HepG2 (cell line): Measurements from ENCODE around the gene PLEKHN1. TPM values are rescaled to one million over a fixed set of nuclear protein-coding genes. Genes with fewer than 3 reads are reported as not detected.
A peak's percentile ranks its signal among the peaks of the same experiment; 100 is the strongest.

Experiments
- ADNP ChIP-seq: sonication (generic); formaldehyde crosslinking; IDR thresholded peaks from 2 replicates; pipeline ENCODE4 v1.4.0; 2020; ENCODE audit warnings: missing genetic modification reagents
- AGO2 ChIP-seq: fragments of 200-400 bp; formaldehyde crosslinking; optimal IDR thresholded peaks from 2 replicates; pipeline ENCODE3; 2017; ENCODE audit warnings: mild to moderate bottlenecking, low read depth, low read length, moderate library complexity
- BORCS8-MEF2B ChIP-seq: sonication (generic); formaldehyde crosslinking; IDR thresholded peaks from 2 replicates; pipeline ENCODE4 v1.8.0; 2022; ENCODE audit warnings: mild to moderate bottlenecking, missing genetic modification reagents
- CBFB ChIP-seq: sonication (generic); formaldehyde crosslinking; IDR thresholded peaks from 2 replicates; pipeline ENCODE4 v1.4.0; 2020; ENCODE audit warnings: missing genetic modification reagents
- MAFG ChIP-seq: sonication (generic); formaldehyde crosslinking; IDR thresholded peaks from 2 replicates; pipeline ENCODE4 v1.5.1; 2020; ENCODE audit warnings: mild to moderate bottlenecking, missing genetic modification reagents
- NFKBIZ ChIP-seq: IDR thresholded peaks from 2 replicates; pipeline ENCODE4 v1.6.1; 2018; ENCODE audit warnings: missing genetic modification reagents, missing compliant biosample characterization
- RARA ChIP-seq: IDR thresholded peaks from 2 replicates; pipeline ENCODE4 v1.6.1; 2016; ENCODE audit warnings: missing genetic modification reagents, missing compliant biosample characterization
- RFX5 ChIP-seq: IDR thresholded peaks from 2 replicates; pipeline ENCODE4 v1.6.1; 2011; ENCODE audit warnings: low read depth, low read length, improper control_type of control experiment
- SAFB2 ChIP-seq: sonication (generic); formaldehyde crosslinking; IDR thresholded peaks from 2 replicates; pipeline ENCODE4 v1.5.1; 2020; ENCODE audit warnings: missing genetic modification reagents, low read depth, mild to moderate bottlenecking, borderline replicate concordance
- SKI ChIP-seq: fragments of 450-650 bp; IDR thresholded peaks from one replicate; pipeline ENCODE4 v1.6.1; 2018; ENCODE audit warnings: mild to moderate bottlenecking; ENCODE audit not compliant: partially characterized antibody
- SOX5 ChIP-seq: IDR thresholded peaks from 2 replicates; pipeline ENCODE4 v1.6.1; 2016; ENCODE audit warnings: borderline replicate concordance
- STAG1 ChIP-seq: sonication (generic); formaldehyde crosslinking; IDR thresholded peaks from 2 replicates; pipeline ENCODE4 v1.4.0; 2020; ENCODE audit warnings: missing genetic modification reagents
- TRIM24 ChIP-seq: sonication (generic); formaldehyde crosslinking; IDR thresholded peaks from 2 replicates; pipeline ENCODE4 v1.8.0; 2022; ENCODE audit warnings: mild to moderate bottlenecking, missing genetic modification reagents
- ZFP62 ChIP-seq: sonication (generic); formaldehyde crosslinking; IDR thresholded peaks from 2 replicates; pipeline ENCODE4 v1.4.0; 2020; ENCODE audit warnings: missing genetic modification reagents
- ZFYVE20 ChIP-seq: sonication (generic); formaldehyde crosslinking; IDR thresholded peaks from 2 replicates; pipeline ENCODE4 v1.8.0; 2023; ENCODE audit warnings: low read depth, mild to moderate bottlenecking, moderate library complexity, missing genetic modification reagents, borderline replicate concordance
- ZNF263 ChIP-seq: sonication (generic); formaldehyde crosslinking; IDR thresholded peaks from 2 replicates; pipeline ENCODE4 v1.4.0; 2020; ENCODE audit warnings: missing genetic modification reagents
- ZNF382 ChIP-seq: sonication (generic); formaldehyde crosslinking; IDR thresholded peaks from 2 replicates; pipeline ENCODE4 v1.5.0; 2020; ENCODE audit warnings: missing genetic modification reagents, mild to moderate bottlenecking, borderline replicate concordance
- ZNF607 ChIP-seq: sonication (generic); formaldehyde crosslinking; IDR thresholded peaks from 2 replicates; pipeline ENCODE4 v1.5.1; 2020; ENCODE audit warnings: missing genetic modification reagents, mild to moderate bottlenecking, borderline replicate concordance
- polyA plus RNA-seq, 8 experiments: library from polyadenylated mRNA; depleted of rRNA in 3 of 8; stranded (reverse) in 7 of 8; unstranded in 1 of 8; fragments of >200 nt; fragmentation: Illumina TruSeq in 4 of 8; extraction: Trizol in 4 of 8; gene quantifications; 2 replicates each; pipeline versions ENCODE4 v1.2.1 to v1.2.3, GENCODE V29; 2011 to 2016; ENCODE audit warnings: low read depth in 4 of 8, missing spikeins in 1 of 8, mixed read lengths in 1 of 8; ENCODE audit not compliant: insufficient read depth in 1 of 8
- total RNA-seq, 5 experiments: library from RNA; depleted of rRNA; stranded (reverse); fragments of >200 nt; fragmentation: Illumina TruSeq; extraction: Trizol; gene quantifications; 2 replicates each; pipeline ENCODE4 v1.2.3, GENCODE V29; 2016; ENCODE audit warnings: low read depth in 1 of 5
- TF ChIP-seq, protein P1 (sequence below): sonication (generic); formaldehyde crosslinking; IDR thresholded peaks from 2 replicates; pipeline ENCODE4 v1.8.0; 2022; ENCODE audit warnings: missing genetic modification reagents, mild to moderate bottlenecking, borderline replicate concordance
- TF ChIP-seq, protein P2 (sequence below): sonication (generic); formaldehyde crosslinking; conservative IDR thresholded peaks from 2 replicates; pipeline ENCODE4 v1.4.0; 2020; ENCODE audit warnings: missing genetic modification reagents
- TF ChIP-seq, protein P3 (sequence below): sonication (generic); formaldehyde crosslinking; IDR thresholded peaks from 2 replicates; pipeline ENCODE4 v1.4.0; 2020; ENCODE audit warnings: missing genetic modification reagents
- TF ChIP-seq, protein P4 (sequence below): sonication (generic); formaldehyde crosslinking; IDR thresholded peaks from 2 replicates; pipeline ENCODE4 v1.5.0; 2020; ENCODE audit warnings: mild to moderate bottlenecking, missing genetic modification reagents
- TF ChIP-seq, protein P5 (sequence below): IDR thresholded peaks from 2 replicates; pipeline ENCODE4 v1.6.1; 2016; ENCODE audit warnings: missing compliant biosample characterization, missing genetic modification reagents, borderline replicate concordance

PLEKHN1 gene
- total and polyA plus RNA-seq, 2 of the 13 experiments (the other 11 are each of a cell fraction or from before 2014, with no cell fraction given): 0.42 to 0.58 TPM

DNA sequence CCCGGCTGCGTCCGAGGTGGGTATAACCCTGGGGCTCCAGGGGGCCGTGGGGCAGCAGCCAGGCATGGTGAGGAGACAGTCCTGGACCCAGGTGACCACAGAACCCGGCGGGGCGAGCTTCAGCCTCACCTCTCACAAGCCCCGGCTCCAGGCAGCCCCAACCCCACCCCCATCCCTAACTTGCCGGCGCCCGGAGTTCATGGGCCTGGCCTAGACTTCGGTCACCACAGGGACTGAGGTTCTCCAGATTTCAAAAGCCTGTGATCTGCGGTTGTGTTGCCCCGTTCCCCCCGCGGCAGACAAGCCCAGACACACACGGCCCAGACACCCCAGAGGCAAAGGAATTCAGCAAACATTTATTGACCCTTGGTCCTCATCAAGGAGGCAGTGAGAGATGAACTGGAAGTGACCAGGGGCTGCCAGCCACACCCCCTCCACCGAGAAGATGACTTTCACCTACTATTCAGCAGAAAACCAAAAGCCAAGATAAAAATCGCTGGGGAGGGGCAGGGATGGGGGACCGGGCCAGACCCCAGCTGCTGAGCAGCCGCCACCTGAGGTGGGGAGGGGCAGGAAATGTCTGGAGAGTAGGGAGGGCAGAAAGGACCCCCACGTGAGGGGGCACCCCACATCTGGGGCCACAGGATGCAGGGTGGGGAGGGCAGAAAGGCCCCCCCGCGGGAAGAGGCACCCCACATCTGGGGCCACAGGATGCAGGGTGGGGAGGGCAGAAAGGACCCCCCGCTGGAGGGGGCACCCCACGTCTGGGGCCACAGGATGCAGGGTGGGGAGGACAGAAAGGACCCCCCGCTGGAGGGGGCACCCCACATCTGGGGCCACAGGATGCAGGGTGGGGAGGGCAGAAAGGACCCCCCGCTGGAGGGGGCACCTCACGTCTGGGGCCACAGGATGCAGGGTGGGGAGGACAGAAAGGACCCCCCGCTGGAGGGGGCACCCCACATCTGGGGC lies 29.7 kb downstream of the PLEKHN1 start (continued):
- TF ChIP-seq, protein P1, sequence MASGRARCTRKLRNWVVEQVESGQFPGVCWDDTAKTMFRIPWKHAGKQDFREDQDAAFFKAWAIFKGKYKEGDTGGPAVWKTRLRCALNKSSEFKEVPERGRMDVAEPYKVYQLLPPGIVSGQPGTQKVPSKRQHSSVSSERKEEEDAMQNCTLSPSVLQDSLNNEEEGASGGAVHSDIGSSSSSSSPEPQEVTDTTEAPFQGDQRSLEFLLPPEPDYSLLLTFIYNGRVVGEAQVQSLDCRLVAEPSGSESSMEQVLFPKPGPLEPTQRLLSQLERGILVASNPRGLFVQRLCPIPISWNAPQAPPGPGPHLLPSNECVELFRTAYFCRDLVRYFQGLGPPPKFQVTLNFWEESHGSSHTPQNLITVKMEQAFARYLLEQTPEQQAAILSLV (CRISPR knock-in tag): no peak
- TF ChIP-seq SAFB2 (CRISPR knock-in tag): no peak
- no peak for TF ChIP-seq STAG1 (CRISPR knock-in tag)
- TF ChIP-seq ZNF382 (CRISPR knock-in tag): no peak
- TF ChIP-seq BORCS8-MEF2B (CRISPR knock-in tag): no peak
- TF ChIP-seq ADNP (CRISPR knock-in tag): no peak
- peak; percentile 49 for TF ChIP-seq AGO2
- no peak for TF ChIP-seq SOX5
- TF ChIP-seq ZNF263 (CRISPR knock-in tag): no peak
- no peak for TF ChIP-seq ZFYVE20 (CRISPR knock-in tag)
- TF ChIP-seq NFKBIZ (CRISPR knock-in tag): no peak
- TF ChIP-seq RARA (CRISPR knock-in tag): peak; percentile 59
- TF ChIP-seq, protein P2, sequence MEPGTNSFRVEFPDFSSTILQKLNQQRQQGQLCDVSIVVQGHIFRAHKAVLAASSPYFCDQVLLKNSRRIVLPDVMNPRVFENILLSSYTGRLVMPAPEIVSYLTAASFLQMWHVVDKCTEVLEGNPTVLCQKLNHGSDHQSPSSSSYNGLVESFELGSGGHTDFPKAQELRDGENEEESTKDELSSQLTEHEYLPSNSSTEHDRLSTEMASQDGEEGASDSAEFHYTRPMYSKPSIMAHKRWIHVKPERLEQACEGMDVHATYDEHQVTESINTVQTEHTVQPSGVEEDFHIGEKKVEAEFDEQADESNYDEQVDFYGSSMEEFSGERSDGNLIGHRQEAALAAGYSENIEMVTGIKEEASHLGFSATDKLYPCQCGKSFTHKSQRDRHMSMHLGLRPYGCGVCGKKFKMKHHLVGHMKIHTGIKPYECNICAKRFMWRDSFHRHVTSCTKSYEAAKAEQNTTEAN: no peak
- TF ChIP-seq, protein P3, sequence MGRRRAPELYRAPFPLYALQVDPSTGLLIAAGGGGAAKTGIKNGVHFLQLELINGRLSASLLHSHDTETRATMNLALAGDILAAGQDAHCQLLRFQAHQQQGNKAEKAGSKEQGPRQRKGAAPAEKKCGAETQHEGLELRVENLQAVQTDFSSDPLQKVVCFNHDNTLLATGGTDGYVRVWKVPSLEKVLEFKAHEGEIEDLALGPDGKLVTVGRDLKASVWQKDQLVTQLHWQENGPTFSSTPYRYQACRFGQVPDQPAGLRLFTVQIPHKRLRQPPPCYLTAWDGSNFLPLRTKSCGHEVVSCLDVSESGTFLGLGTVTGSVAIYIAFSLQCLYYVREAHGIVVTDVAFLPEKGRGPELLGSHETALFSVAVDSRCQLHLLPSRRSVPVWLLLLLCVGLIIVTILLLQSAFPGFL (CRISPR knock-in tag): no peak
- TF ChIP-seq CBFB (CRISPR knock-in tag): no peak
- no peak for TF ChIP-seq MAFG (CRISPR knock-in tag)
- TF ChIP-seq ZFP62 (CRISPR knock-in tag): no peak
- no peak for TF ChIP-seq RFX5
- TF ChIP-seq, protein P4, sequence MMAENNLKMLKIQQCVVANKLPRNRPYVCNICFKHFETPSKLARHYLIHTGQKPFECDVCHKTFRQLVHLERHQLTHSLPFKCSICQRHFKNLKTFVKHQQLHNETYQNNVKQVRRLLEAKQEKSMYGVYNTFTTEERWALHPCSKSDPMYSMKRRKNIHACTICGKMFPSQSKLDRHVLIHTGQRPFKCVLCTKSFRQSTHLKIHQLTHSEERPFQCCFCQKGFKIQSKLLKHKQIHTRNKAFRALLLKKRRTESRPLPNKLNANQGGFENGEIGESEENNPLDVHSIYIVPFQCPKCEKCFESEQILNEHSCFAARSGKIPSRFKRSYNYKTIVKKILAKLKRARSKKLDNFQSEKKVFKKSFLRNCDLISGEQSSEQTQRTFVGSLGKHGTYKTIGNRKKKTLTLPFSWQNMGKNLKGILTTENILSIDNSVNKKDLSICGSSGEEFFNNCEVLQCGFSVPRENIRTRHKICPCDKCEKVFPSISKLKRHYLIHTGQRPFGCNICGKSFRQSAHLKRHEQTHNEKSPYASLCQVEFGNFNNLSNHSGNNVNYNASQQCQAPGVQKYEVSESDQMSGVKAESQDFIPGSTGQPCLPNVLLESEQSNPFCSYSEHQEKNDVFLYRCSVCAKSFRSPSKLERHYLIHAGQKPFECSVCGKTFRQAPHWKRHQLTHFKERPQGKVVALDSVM (CRISPR knock-in tag): no peak
- TF ChIP-seq, protein P5, sequence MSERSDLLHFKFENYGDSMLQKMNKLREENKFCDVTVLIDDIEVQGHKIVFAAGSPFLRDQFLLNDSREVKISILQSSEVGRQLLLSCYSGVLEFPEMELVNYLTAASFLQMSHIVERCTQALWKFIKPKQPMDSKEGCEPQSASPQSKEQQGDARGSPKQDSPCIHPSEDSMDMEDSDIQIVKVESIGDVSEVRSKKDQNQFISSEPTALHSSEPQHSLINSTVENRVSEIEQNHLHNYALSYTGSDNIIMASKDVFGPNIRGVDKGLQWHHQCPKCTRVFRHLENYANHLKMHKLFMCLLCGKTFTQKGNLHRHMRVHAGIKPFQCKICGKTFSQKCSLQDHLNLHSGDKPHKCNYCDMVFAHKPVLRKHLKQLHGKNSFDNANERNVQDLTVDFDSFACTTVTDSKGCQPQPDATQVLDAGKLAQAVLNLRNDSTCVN (CRISPR knock-in tag): no peak
- TF ChIP-seq TRIM24 (CRISPR knock-in tag): no peak
- TF ChIP-seq ZNF607 (CRISPR knock-in tag): no peak
- TF ChIP-seq SKI: peak; percentile 78
